GM18505 (cell line): Measurements from ENCODE around the gene CBLN4.

Experiments used
- ATAC-seq: cut with Tn5 transposase; IDR thresholded peaks from one replicate; pipeline ENCODE4 v1.9.1; 2021; ENCODE audit not compliant: unreplicated experiment
- POLR2A ChIP-seq: IDR thresholded peaks from 4 replicates; pipeline ENCODE4 v1.6.1; 2011; ENCODE audit warnings: borderline replicate concordance; ENCODE audit not compliant: insufficient read depth, insufficient read length; ENCODE audit errors: extremely low read depth

Gene CBLN4

GRCh38 chr20:56005389-56005715 is at the start of gene CBLN4:
CBLN4 (minus strand) TSS chr20:56005519; CDS start chr20:56004171, 1,348 bp downstream.
- TF ChIP-seq POLR2A, result no peak
- no peak for ATAC-seq

- no peak for ATAC-seq
- TF ChIP-seq POLR2A, result no peak
These were observed 37.9 kb upstream of the CBLN4 start for GRCh38 chr20:56043227-56043626.

- TF ChIP-seq POLR2A, result no peak
- ATAC-seq, result no peak
These were observed 26.9 kb upstream of the CBLN4 start for GRCh38 chr20:56032251-56032650.

GRCh38 chr20:56018716-56019115 is 13.4 kb upstream of the CBLN4 start:
- no peak for TF ChIP-seq POLR2A
- no peak for ATAC-seq

- no peak for ATAC-seq
- no peak for TF ChIP-seq POLR2A
These were observed 12.9 kb upstream of the CBLN4 start for GRCh38 chr20:56018194-56018593.

- ATAC-seq, result no peak
These were observed 12.2 kb upstream of the CBLN4 start for GRCh38 chr20:56017560-56017959.

GRCh38 chr20:56014998-56015397 is 9.7 kb upstream of the CBLN4 start:
- ATAC-seq, result no peak
- no peak for TF ChIP-seq POLR2A

More at GRCh38 chr20:56017560-56017959, 12.2 kb upstream of the CBLN4 start:
- TF ChIP-seq POLR2A, result no peak

- ATAC-seq, result no peak
- TF ChIP-seq POLR2A, result no peak
These were observed 8.8 kb upstream of the CBLN4 start for GRCh38 chr20:56014151-56014550.

GRCh38 chr20:56004611-56005388 is 519 bp downstream of the CBLN4 start:
- no peak for ATAC-seq
- TF ChIP-seq POLR2A, result no peak

- TF ChIP-seq POLR2A, result no peak
- ATAC-seq, result no peak
These were observed 1.3 kb downstream of the CBLN4 start for GRCh38 chr20:56004007-56004406.

GRCh38 chr20:56002908-56003800 is 2.2 kb downstream of the CBLN4 start:
- ATAC-seq, result no peak
- no peak for TF ChIP-seq POLR2A

- ATAC-seq, result no peak
- no peak for TF ChIP-seq POLR2A
These were observed 3.4 kb downstream of the CBLN4 start for GRCh38 chr20:56001890-56002289.

- TF ChIP-seq POLR2A, result no peak
- ATAC-seq, result no peak
These were observed 4.1 kb downstream of the CBLN4 start for GRCh38 chr20:56001106-56001785.
